Measurements from ENCODE around the gene SNX30.

DNA sequence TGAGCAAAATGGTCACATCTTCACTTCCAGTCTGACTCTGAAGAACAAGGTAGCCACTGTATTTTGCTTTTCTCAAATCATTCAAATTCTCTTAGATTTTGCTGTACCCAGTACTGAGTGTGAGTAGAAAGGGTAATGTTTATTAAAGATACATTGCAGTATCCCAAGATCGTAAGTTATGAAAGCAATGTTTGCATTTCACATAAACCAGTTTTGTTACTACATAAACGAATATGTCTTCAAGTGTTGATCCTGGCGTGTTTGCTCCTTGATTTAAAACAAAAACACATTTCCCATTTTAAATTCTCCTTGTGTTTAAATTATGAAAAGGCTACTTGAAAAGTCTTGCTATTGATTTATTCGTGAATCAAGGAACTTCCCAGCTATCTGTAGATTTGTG is 22.0 kb downstream of the SNX30 start:
- TF ChIP-seq ZNF274 (IDR thresholded peaks at IDR 0.05; ENCODE audit: low read depth, low read length) (no peak), SUZ12 (IDR thresholded peaks at IDR 0.05; ENCODE audit: extremely low read depth, insufficient read depth, insufficient read length) (no peak)
